ENCODE data around the gene EPB41L2. TPM values are rescaled to one million over a fixed set of nuclear protein-coding genes. Genes with fewer than 3 reads are reported as not detected.

EPB41L2 gene
- total RNA-seq, 1 experiment from 2014 or later = 91.7 TPM

DNA sequence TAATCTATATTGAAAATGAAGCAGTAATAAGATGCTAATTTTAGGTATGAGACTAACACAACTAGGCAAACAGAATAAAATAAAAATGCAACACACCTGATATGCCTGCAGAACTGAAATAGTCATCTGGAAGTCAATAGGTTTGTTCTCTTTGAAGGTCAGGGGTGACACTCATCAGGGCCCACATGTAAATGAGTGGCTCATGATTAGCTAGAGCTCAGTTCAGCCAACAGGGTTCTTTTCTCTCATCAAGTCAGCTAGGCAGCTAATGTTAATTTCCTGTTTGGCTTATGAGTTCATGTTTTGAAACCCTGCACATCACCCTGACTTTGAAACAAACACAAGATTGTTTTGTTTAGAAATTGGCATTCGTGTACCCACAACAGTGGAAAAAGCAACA is 212.0 kb downstream of the EPB41L2 start:
- ChIA-PET CTCF (no interaction called here), POLR2A (no interaction called here)
- H3K36me3 Mint-ChIP-seq (ENCODE audit: insufficient read depth, unreplicated experiment) = peaks cover 6% of the 10 kb centered on the region
- no peaks in the 10 kb centered on the region for H3K27me3 Mint-ChIP-seq (ENCODE audit: insufficient read depth, unreplicated experiment)
- DNase-seq = no peak
- Histone ChIP-seq H3K9me3 (no peaks in the 10 kb centered on the region), H3K4me1 (peaks cover 16% of the 10 kb centered on the region), H3K27me3 (replicated peaks; ENCODE audit: control insufficient read depth, insufficient read depth, low read length) (no peaks in the 10 kb centered on the region), H3K36me3 (ENCODE audit: control insufficient read depth, insufficient read depth, low read length) (no peaks in the 10 kb centered on the region), H3K4me3 (ENCODE audit: low read depth, low read length) (no peak overlapping the region)
- BruUV-seq (replicated peaks) = no TSS peak
- intact Hi-C loops (cut with micrococcal nuclease; ENCODE audit: unreplicated experiment) = no loop called here
- no peaks in the 10 kb centered on the region for H3K9me3 Mint-ChIP-seq (ENCODE audit: unreplicated experiment)
- TF ChIP-seq, protein P1, sequence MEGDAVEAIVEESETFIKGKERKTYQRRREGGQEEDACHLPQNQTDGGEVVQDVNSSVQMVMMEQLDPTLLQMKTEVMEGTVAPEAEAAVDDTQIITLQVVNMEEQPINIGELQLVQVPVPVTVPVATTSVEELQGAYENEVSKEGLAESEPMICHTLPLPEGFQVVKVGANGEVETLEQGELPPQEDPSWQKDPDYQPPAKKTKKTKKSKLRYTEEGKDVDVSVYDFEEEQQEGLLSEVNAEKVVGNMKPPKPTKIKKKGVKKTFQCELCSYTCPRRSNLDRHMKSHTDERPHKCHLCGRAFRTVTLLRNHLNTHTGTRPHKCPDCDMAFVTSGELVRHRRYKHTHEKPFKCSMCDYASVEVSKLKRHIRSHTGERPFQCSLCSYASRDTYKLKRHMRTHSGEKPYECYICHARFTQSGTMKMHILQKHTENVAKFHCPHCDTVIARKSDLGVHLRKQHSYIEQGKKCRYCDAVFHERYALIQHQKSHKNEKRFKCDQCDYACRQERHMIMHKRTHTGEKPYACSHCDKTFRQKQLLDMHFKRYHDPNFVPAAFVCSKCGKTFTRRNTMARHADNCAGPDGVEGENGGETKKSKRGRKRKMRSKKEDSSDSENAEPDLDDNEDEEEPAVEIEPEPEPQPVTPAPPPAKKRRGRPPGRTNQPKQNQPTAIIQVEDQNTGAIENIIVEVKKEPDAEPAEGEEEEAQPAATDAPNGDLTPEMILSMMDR (IDR thresholded peaks at IDR 0.05; ENCODE audit: insufficient read depth in 1 of 2, low read depth in 1 of 2, low read length in 1 of 2, severe bottlenecking in 1 of 2, unreplicated experiment in 1 of 2) = no peak
- no peak overlapping the region for H3K27ac Mint-ChIP-seq (ENCODE audit: unreplicated experiment)
- peaks cover 5% of the 10 kb centered on the region for H3K4me1 Mint-ChIP-seq (ENCODE audit: low read depth, unreplicated experiment)
- no peak overlapping the region for H3K4me3 Mint-ChIP-seq (ENCODE audit: unreplicated experiment)

DNA sequence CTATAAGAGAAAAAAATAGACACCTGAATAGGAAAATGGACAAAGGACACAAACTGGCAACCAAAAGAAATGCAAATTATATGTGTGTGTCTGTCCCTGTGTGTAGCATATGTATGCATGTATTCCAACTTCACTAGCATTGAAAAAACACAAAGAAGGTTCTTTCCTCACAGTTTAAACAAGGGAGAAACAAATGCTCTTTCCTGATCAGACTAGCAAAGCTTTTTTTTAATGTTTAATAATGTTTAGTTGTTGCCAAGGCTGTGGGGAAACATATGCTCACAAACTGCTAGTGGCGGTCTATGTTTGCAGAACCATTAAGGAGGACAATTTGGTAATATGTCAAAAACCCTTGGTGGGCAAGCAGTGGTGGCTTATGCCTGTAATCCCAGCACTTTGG is 213.5 kb downstream of the EPB41L2 start:
- CTCF ChIA-PET = no interaction called here
- H3K4me1 Mint-ChIP-seq (ENCODE audit: low read depth, unreplicated experiment) = peaks cover 5% of the 10 kb centered on the region
- TF ChIP-seq, protein P1 (IDR thresholded peaks at IDR 0.05; ENCODE audit: insufficient read depth in 1 of 2, low read depth in 1 of 2, low read length in 1 of 2, severe bottlenecking in 1 of 2, unreplicated experiment in 1 of 2) = no peak
- intact Hi-C loops (cut with micrococcal nuclease; ENCODE audit: unreplicated experiment) = loop anchor here (10.0 kb wide), 2 partner anchors 555 to 775 kb away; no protein-coding TSS in a partner anchor
- H3K27ac Mint-ChIP-seq (ENCODE audit: unreplicated experiment) = no peak overlapping the region
- Histone ChIP-seq H3K4me1 (peaks cover 16% of the 10 kb centered on the region), H3K36me3 (ENCODE audit: control insufficient read depth, insufficient read depth, low read length) (no peaks in the 10 kb centered on the region), H3K27me3 (replicated peaks; ENCODE audit: control insufficient read depth, insufficient read depth, low read length) (no peaks in the 10 kb centered on the region), H3K9me3 (no peaks in the 10 kb centered on the region), H3K4me3 (ENCODE audit: low read depth, low read length) (no peak overlapping the region)
- POLR2A ChIA-PET = no interaction called here
- DNase-seq = no peak
- H3K27me3 Mint-ChIP-seq (ENCODE audit: insufficient read depth, unreplicated experiment) = no peaks in the 10 kb centered on the region
- no peaks in the 10 kb centered on the region for H3K9me3 Mint-ChIP-seq (ENCODE audit: unreplicated experiment)
- H3K4me3 Mint-ChIP-seq (ENCODE audit: unreplicated experiment) = no peak overlapping the region
- no TSS peak for BruUV-seq (replicated peaks)
- peaks cover 6% of the 10 kb centered on the region for H3K36me3 Mint-ChIP-seq (ENCODE audit: insufficient read depth, unreplicated experiment)

DNA sequence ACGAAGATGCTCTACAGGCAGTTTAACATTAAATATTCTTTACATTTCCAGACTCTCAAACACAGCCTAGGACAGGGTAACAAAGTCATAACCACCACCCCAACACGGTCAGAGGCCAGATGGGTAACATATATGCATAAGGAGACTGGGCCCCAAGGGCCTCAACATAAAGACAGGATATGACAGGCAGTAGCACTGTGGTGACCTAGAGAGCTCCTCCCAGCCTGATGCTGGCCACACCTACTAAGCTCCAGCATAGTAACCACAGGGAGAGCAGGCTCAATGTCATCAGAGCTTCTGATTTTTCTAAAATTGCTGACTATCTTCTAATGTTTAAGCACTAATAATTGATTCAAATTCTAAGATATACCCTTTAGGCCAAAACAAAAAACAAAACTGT is 214.1 kb downstream of the EPB41L2 start:
- ChIA-PET POLR2A (no interaction called here), CTCF (no interaction called here)
- no peak overlapping the region for H3K4me3 Mint-ChIP-seq (ENCODE audit: unreplicated experiment)
- BruUV-seq (replicated peaks) = no TSS peak
- H3K4me1 ChIP-seq = peaks cover 12% of the 10 kb centered on the region
- H3K9me3 Mint-ChIP-seq (ENCODE audit: unreplicated experiment) = no peaks in the 10 kb centered on the region
- no peaks in the 10 kb centered on the region for H3K27me3 Mint-ChIP-seq (ENCODE audit: insufficient read depth, unreplicated experiment)
- H3K27me3 ChIP-seq (replicated peaks; ENCODE audit: control insufficient read depth, insufficient read depth, low read length) = no peaks in the 10 kb centered on the region
- no peaks in the 10 kb centered on the region for H3K36me3 ChIP-seq (ENCODE audit: control insufficient read depth, insufficient read depth, low read length)
- H3K27ac Mint-ChIP-seq (ENCODE audit: unreplicated experiment) = no peak overlapping the region
- TF ChIP-seq, protein P1 (IDR thresholded peaks at IDR 0.05; ENCODE audit: insufficient read depth in 1 of 2, low read depth in 1 of 2, low read length in 1 of 2, severe bottlenecking in 1 of 2, unreplicated experiment in 1 of 2) = no peak
- no peaks in the 10 kb centered on the region for H3K9me3 ChIP-seq
- H3K36me3 Mint-ChIP-seq (ENCODE audit: insufficient read depth, unreplicated experiment) = peaks cover 6% of the 10 kb centered on the region
- intact Hi-C loops (cut with micrococcal nuclease; ENCODE audit: unreplicated experiment) = loop anchor here (10.0 kb wide), 2 partner anchors 554 to 774 kb away; no protein-coding TSS in a partner anchor
- DNase-seq = no peak
- no peak overlapping the region for H3K4me3 ChIP-seq (ENCODE audit: low read depth, low read length)
- peaks cover 2% of the 10 kb centered on the region for H3K4me1 Mint-ChIP-seq (ENCODE audit: low read depth, unreplicated experiment)

Measured in Caco-2 (cell line).